Stimulated activated CD8-positive, alpha-beta memory T cell treated with anti-CD3 and anti-CD28 coated beads, Interleukin-4, amount 100 ng/mL, for 1 hour (primary cell): Measurements from ENCODE around the gene ZNF2.

Experiments
- DNase-seq, 2 donors: peaks; one replicate each; pipeline ENCODE4 v3.0.0-alpha.2; 2020; ENCODE audit warnings: low read depth in 2 of 2, low spot score in 1 of 2

Gene ZNF2

DNA sequence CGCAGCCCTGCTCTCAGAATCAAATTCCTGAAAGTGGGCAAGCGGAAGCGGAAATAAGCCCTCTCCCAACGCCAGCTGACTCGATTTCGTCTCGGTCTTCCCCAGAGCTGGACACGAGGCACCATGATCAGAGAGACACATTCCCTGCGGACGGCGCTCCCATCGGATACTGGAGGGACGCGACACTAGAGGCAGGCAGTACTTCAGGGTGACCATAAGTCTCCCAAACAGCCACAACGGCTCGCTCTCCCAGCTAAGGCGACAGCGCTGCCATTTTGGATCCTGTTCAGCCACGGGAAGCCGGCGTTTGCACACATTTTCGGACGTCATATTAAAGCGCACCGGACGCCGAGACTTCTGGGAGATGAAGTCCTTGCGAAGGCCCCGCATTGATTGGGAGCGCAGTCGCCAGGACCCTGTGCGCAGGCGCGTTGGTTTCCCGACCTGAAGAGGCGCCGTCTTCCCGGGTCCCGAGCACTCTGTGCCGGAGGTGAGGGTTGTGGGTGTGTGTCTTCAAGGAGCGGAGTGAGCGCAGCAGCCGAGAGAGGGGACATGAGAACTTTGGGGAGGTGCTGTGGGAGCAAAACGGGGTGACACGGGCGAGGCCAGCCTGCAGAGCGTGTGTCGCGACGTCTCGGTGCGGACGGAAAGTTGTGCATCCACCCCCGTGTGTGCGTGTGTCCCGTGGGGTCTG is at the start of gene ZNF2:
Gene ZNF2 (plus strand): TSS at position 439 of the 694 bp plus-strand sequence. CDS start 10,418 bp downstream, outside the sequence.
- peak; percentile 96 for DNase-seq

DNA sequence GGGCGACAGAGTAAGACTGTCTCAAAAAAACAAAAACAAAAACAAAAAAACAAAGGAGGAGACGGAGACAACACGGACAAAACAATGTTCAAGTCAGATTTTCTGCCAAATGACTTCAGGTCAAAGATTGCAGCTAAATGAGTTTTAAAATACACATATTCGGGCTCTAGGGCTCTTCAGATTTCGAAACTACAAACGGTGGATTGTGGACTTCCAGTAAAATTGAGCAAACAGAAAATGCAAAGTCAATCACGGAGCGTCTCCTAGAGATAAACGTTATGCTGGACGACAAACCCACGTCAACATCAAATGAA is 44.6 kb upstream of the ZNF2 start:
- no peak for DNase-seq

DNA sequence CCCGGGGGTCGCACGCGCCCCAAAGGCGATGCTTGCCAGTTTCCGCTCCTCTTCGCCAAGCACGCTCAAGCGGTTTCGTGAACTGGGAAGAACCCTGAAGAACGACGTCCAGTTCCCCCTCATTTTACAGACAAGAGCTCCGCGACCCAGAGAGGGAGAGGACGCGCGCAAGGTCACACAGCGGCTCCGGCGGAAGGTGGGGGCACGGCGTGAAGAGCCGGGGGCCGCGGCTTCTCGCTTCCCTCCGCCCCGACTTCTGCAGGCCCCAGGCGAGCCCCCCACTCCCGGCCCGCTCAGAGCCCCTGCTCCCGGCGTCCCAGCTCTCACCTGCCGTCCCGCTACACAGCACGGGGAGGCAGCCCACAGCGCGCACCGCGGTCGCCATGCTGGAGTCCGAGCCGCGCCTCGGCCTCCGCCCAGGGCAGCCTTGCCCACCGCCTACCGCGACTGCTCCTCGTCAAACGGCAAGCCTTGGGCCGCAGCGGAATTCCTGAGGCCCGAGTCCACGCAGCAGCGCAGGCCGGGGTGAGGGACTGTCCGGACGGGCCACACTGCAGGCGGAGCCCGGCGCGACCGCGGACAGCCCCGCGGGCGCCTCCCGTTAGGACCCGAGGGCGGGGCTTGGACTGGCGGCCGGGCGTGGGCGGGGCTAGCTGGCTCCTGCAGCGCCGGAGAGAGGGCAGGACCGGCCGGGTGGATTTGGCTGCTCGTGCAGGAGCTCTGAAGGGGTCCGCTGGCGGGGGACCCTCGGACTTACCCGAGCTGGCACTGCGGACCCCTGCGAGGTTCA is 44.0 kb upstream of the ZNF2 start, which contains the start of gene MRPS5:
Gene MRPS5 (minus strand): TSS at position 402 of the 790 bp plus-strand sequence. CDS start 17 bp downstream, at position 385.
- DNase-seq = peak; percentile 73 to 75

DNA sequence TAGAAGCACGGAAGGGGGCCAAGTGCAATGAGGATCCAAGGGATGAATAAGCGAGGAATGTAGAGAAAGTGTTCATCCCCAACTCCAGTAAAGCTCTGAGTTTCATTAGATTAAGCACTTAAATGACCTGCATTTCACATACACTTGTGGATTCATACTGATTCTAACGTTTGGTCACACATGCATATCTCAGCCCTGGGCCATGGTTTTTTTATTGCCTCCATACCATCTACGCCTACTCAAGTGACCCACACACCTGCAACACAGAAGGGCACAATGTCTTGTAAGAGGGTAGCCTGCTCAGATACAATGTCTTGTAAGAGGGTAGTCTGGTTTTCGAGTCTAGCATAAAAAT is 43.4 kb upstream of the ZNF2 start:
- DNase-seq = no peak

DNA sequence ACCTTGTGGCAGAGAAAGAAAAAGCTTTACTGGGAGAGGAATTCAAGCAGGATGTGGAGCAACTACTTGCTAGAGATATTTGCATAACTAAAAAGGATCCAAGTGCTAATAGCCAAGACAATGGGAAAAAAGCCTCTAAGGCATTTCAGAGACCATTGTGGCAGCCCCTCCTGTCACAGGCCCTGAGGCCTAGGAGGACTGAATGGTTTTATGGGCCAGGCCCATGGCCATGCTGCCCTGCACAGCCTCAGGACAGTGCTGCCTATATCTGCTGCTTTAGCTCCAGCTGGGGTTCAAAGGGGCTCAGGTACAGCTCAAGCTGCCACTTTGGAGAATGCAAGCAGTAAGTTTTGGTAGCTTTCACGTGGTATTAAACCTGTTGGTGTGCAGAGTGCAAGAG is 26.9 kb upstream of the ZNF2 start:
- no peak for DNase-seq

DNA sequence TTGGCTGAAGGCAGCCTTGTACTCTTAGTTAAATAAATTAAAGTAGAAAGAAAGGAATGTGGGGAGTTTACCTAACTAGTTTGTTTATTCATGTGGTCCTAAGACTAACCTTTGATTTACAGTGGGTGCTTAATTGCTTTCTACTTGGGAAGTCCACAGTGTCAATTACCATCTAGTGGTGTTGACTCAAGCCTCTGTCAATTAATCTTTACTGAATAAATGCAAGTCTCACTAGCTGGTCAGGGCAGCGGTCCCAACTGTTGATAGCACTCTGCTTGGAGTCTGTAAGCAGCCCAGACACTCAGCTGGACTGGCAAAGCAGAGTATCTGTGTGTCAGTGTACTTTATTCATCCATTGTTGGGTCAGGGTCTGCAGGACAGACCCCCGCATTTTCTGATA is 21.8 kb upstream of the ZNF2 start:
- no peak for DNase-seq

DNA sequence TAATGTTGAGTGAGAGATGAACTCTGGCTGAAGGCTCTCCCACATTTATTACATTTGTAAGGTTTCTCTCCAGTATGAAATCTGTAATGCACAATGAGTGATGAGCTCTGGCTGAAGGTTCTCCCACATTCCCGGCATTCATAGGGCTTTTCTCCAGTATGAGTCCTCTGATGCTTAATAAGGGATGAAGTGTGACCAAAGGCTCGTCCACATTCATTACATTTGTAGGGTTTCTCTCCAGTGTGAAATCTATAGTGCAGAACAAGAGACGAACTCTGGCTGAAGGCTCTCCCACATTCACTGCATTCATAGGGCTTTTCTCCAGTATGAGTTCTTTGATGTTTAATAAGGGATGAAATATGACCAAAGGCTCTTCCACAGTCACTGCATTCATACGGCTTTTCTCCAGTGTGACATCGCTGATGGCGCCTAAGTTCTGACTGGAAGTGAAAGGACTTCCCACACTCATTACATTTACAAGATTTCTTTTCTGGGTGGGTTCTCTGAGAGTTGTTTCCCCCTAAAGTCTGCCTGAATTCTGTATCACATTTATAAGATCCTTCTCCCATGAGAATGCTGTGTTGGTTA is 16.1 kb upstream of the ZNF2 start:
- DNase-seq = no peak

DNA sequence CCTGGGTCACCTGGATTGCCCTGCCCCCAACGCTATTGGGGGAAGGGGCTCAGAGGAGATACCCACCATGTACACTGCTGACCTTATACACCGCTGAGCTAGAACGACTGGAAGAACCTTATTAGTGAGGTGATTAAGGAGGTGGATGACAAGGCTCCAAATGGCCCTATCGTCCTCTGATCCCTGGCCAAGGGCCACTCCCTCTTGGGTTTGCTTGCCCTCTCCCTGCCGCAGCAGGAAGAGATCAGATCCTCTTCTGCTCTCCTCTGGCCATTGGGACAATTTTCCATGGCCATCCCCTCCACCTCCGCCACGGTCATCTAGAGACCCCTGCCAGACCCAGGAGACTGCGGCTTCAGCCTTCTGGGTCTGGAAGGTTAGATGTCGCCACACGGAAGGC is 7.2 kb upstream of the ZNF2 start:
- no peak for DNase-seq

DNA sequence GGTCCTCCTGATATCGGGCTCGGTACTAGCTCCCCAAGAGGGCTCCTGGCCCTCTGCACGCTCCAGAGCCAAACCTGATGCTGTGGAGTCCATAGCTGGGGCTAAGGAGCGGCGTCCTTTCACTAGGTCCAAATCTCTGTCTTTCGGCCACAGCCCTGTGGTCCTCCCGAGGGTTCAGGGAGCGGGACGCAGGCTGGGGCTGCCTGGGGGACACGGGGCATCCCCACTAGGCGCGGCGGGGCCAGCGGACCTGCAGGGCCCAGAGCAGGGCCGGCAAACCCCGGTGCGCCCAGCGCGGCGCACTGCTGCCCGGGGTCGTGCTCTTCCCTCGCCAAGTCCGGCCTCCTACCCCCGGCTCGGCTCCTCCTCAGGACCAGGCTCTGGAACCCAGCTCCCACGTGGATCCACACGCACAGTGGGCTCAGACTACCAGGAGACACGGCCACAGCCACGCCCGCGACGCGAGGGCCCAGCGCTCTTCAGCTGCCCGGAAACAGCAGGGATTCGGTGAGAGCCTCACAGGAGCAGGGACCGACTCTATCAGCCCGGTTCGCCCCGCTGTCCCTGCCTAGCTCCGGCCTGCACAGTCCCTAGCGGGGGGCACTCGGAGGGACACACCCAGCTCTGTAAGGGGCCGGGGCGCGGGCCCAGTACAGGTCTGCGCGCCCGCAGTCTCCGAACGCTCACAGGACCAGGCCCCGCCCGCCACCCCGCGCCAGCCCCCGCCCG is 6.6 kb upstream of the ZNF2 start:
- DNase-seq = no peak

DNA sequence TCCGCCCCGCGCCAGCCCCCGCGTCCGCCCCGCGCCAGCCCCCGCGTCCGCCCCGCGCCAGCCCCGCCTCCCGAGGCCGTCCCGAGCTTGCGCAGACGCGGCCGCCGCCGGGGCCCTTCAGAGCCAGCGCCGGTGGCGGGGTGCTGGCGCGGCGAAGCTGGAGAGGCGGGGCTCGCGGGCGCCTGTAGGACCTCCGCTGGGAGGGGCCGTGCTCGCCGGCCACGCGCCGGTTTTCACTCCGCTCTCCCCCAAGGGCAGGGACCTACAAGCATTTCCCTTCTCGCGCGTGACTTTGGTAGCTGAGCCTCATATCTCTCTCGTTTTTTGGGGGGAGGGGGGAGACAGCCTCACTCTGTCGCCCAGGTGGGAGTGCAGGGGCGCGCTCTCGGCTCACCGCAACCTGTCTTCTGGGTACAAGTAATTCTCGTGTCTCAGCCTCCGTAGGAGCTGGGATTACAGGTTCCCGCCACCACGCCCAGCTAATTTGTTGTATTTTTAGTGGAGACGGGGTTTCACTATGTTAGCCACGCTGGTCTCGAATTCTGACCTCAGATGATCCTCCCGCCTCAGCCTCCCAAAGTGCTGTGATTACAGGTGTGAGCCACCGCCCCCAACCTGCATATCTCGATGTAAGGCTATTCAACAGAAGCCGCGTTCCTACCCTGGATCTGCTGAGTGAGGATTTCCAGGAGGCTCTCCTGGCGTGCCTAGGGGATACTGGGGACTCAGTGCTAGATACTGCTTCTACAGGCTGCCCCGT is 5.7 kb upstream of the ZNF2 start, which contains the start of gene ZNF514:
Gene ZNF514 (minus strand): TSS at position 159 of the 760 bp plus-strand sequence. CDS start 6,595 bp downstream, outside the sequence.
- DNase-seq = peak in 1 of 2 donors; percentile 62

DNA sequence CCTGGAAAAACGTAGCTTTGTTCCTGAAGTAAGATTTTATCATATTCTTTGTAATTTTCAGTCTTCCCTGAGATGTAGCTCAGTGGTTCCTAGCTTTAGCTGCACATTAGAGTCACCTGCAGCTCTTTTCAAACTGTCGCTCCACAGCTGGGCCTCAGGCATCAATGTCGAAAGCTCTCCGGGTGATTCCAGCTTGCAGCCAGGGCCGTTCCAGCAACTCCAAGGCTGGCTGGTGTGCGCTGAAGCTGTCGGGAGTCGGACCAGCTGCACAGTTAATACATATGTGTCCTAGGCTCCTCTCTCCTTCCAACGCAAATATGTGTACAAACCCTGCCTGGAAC is 609 bp upstream of the ZNF2 start:
- no peak for DNase-seq

DNA sequence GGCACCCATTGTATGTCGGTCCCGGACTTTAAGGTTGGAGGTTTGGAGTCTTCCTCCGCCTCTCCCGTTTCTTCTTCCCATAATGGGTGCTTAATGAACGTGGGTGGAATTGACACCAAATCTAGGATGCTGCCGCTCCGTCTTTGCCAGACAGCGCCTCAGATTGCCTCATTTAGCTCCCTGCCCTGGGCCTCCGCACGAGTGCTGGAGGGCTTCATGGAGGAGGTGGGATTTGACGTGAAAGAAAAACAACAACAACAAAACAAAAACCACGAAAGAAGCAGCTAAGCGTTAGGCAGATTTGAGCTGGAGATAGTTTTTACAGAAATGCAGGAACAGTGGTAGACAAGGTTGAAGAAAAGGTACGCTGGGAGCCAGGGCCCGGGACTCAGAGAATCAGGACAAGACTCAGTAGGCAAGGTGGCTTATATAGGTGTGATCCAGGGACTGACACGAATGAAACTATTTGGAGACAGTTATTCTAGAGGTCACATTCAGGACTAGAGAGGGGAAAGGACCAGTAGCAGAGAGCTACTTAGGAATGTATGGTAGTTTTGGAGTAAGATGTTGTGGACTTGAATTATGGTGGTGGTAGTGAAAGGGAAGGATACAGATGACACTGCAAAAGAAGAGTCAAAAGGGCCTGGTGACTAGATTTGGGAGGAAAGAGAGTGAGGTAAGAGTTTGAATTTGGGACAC is 605 bp downstream of the ZNF2 start:
- no peak for DNase-seq

DNA sequence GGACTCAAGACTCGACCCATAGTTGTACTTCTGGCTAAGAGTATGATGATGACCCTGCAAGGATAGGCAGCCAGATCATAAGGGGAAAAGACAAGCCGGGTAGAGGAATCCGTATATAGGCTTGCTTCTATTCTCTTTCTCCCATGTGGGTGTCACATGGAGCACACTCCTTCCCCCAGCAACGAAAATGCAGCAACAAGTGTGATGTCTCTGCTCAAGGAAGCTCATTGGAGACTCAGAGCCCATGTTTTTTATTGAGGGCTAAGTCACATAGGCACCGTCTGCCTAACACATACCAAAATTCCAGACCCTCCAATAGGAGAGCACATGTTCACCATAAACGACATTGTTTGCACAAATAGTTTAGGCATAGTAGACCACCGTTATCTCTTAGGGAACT is 6.3 kb downstream of the ZNF2 start:
- no peak for DNase-seq

DNA sequence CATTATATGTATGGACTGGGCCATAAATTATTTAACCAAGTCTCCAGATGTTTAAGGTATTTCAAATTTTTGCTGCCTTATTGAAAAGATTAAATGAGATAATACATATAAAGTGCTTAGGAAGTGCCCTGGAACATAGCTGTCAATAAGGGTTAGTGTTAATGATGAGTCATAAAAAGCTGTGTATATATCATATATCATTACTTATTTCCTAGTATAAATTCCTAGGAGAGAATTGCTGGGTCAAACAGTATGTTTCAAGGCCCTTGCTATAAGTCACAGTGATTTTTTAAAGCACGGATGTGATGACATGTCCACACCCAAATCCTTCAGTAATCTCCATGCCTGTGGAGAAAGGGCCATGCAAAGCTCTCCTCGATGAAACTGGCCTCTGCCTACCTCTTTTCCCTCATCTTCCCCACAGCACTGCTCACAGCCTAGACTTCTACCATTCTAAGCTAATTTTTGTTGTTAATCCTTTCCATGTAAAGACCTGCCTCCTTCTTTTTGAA is 8.5 kb downstream of the ZNF2 start:
- no peak for DNase-seq

DNA sequence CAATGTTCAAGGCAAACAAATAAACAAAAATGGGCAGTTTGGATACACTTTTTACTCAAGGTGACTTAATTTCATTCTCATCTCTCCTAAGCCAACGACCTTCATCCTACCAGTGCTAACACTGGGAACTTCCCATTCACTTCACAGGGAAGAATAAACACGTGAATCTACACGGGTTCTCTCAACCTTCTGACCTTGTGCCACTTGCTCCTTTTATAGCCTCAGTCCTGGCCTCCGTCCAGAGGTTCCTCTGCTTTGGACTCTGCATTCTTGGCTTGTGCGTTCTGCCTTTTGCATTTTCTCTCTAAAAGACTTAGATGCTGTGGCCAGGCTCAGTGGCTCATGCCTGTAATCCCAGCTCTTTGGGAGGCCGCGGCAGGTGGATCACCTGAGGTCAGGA is 13.8 kb downstream of the ZNF2 start:
- DNase-seq = no peak

DNA sequence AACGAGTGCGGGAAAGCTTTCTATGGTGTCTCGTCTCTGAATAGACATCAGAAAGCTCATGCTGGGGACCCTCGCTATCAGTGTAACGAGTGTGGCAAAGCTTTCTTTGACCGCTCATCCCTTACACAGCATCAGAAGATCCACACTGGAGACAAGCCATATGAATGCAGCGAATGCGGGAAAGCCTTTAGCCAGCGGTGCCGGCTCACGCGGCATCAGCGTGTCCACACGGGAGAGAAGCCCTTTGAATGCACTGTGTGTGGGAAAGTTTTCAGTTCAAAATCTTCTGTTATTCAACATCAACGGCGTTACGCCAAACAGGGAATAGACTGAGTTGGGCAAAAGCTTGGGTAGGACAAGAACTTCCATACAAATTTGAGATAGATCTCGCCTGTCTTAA is 16.2 kb downstream of the ZNF2 start:
- no peak for DNase-seq

DNA sequence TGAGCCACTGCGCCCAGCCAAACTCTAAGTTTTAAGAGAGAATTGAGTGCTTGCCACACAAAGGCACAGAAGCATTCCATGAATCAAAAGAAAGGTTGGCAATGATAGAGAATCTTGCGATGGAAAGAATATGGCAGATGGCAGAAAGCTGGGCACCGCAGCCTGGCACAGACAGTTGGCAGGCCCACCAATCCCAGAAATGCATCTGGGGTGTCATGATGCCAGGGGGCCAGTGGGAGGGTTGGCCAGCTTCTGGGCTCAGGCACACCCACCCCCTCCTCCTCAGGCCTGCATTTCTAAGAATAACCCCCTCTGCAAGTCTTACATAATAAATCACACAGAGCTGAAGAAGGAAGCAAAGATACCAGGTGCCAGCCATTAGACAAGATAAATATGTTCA is 19.6 kb downstream of the ZNF2 start:
- no peak for DNase-seq

DNA sequence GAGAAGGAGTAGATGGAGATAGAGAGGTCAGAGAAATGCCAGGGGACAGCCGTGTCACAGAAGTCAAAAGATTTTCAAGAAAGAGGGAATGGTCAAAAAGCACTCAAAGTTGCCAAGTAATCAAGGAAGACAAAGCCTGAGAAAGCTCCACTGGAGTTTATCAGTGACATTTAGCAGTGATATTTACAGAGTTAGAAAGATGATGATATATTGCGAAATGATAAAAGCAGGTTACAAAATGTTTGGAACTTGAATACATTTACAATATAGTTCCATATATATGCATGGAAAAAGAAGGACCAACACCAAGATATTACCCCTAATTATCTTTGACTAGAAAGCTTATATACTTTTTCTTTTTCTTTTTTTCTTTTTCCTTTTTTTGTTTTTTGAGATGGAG is 20.4 kb downstream of the ZNF2 start:
- no peak for DNase-seq

DNA sequence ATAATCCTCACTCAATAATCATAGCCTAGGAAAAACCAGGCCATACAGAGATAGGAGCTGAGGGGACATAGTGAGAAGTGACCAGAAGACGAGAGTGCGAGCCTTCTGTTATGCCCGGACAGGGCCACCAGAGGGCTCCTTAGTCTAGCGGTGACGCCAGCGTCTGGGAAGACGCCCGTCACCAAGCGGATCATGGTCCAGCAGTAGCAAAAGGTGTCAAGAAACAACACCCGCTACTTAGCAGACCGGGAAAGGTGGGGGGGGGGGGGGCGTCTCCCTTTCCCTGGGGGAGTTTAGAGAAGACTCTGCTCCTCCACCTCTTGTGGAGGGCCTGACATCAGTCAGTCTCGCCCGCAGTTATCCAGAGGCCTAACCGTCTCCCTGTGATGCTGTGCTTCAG is 27.3 kb downstream of the ZNF2 start:
- DNase-seq = peak; percentile 5 to 9

DNA sequence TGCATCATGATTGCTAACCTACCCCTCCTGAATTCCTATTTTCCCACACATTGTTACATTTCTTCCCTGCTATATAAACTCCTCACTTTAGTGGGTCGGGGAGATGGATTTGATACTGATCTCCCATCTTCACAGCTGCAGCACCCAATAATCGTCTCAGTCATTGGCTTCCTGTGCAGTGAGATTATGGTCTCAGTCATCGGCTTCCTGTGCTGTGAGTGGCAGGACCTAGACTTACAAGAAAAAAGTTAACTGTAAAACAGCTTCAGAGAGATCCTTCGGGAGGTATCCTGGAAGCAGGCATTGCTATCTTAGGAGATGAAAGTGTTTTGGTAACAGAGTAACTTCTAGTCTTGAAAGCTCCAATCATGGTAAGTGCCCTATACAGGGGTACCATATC is 38.3 kb downstream of the ZNF2 start:
- no peak for DNase-seq
